ENCODE data around the gene COG1.

COG1 gene

GRCh38 chr17:73237714-73238113 is 44.9 kb downstream of the COG1 start:
- TF ChIP-seq CTCF (IDR thresholded peaks at IDR 0.05; ENCODE audit: low read depth, low read length, missing control alignments), result no peak
- H3K4me3 ChIP-seq (replicated peaks; ENCODE audit: low read depth, low read length), result no peak overlapping the region
- DNase-seq (ENCODE audit: extremely low read depth, low read depth), result no peak

- TF ChIP-seq CTCF (IDR thresholded peaks at IDR 0.05; ENCODE audit: low read depth, low read length, missing control alignments), result no peak
- DNase-seq (ENCODE audit: extremely low read depth, low read depth), result no peak
- no peak overlapping the region for H3K4me3 ChIP-seq (replicated peaks; ENCODE audit: low read depth, low read length)
Measured at GRCh38 chr17:73240561-73240960, 47.7 kb downstream of the COG1 start.

GRCh38 chr17:73247726-73248125 is 54.9 kb downstream of the COG1 start:
- no peak overlapping the region for H3K4me3 ChIP-seq (replicated peaks; ENCODE audit: low read depth, low read length)
- DNase-seq (ENCODE audit: extremely low read depth, low read depth), result no peak
- no peak for TF ChIP-seq CTCF (IDR thresholded peaks at IDR 0.05; ENCODE audit: low read depth, low read length, missing control alignments)

- DNase-seq (ENCODE audit: extremely low read depth, low read depth), result no peak
- TF ChIP-seq CTCF (IDR thresholded peaks at IDR 0.05; ENCODE audit: low read depth, low read length, missing control alignments), result no peak
Measured at GRCh38 chr17:73248532-73248931, 55.7 kb downstream of the COG1 start.

GRCh38 chr17:73249700-73250099 is 56.8 kb downstream of the COG1 start:
- DNase-seq (ENCODE audit: extremely low read depth, low read depth), result no peak
- H3K4me3 ChIP-seq (replicated peaks; ENCODE audit: low read depth, low read length), result no peak overlapping the region
- TF ChIP-seq CTCF (IDR thresholded peaks at IDR 0.05; ENCODE audit: low read depth, low read length, missing control alignments), result no peak

More at GRCh38 chr17:73248532-73248931, 55.7 kb downstream of the COG1 start:
- no peak overlapping the region for H3K4me3 ChIP-seq (replicated peaks; ENCODE audit: low read depth, low read length)

- H3K4me3 ChIP-seq (replicated peaks; ENCODE audit: low read depth, low read length), result no peak overlapping the region
- no peak for DNase-seq (ENCODE audit: extremely low read depth, low read depth)
- TF ChIP-seq CTCF (IDR thresholded peaks at IDR 0.05; ENCODE audit: low read depth, low read length, missing control alignments), result no peak
Measured at GRCh38 chr17:73250851-73251640, 58.2 kb downstream of the COG1 start.

- no peak for TF ChIP-seq CTCF (IDR thresholded peaks at IDR 0.05; ENCODE audit: low read depth, low read length, missing control alignments)
- no peak for DNase-seq (ENCODE audit: extremely low read depth, low read depth)
- no peak overlapping the region for H3K4me3 ChIP-seq (replicated peaks; ENCODE audit: low read depth, low read length)
Measured at GRCh38 chr17:73251871-73252270, 59.0 kb downstream of the COG1 start.

All from HFF-Myc (cell line).